GM03348 (cell line): ENCODE measurements around the gene WDR35.

Experiments
- DNase-seq: peaks from one replicate; pipeline ENCODE4 v3.0.0; 2012; ENCODE audit warnings: low spot score

WDR35 gene

DNA sequence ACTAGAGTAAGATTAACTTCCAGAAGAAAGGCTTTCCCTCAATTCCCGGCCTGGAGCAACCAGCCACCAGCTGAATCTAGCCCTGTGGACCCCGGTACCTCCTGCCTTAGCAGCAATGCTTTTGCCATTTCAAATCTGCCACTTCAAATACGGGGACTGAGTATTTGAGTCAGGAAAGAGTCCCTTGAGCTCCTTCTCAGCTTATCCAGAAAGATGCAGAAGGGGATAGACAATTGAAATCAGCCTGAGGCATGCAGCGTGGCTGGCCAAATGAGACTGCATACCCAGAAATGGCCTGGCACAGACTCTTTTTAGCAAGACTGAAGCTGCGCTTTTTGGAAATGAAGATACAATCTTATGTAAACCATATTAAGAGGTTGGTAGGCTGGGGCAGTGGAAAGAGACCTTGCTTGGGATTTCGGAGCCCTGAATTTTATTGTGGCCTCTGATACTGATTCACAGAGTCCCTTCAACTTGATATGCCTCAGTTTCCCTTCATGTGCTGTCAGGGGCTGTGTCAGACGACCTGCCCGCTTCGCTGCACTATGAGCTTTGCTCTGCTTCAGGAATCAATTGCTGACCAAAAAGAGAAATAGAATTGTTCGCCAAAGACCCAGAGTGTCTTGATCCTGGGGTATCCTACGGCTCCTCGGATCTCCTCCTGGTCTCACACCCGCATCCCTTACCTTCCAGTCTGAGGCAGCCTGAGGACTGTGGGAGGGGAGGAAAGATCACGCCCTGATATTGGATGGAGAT, 21.5 kb upstream of the WDR35 start:
- no peak for DNase-seq

DNA sequence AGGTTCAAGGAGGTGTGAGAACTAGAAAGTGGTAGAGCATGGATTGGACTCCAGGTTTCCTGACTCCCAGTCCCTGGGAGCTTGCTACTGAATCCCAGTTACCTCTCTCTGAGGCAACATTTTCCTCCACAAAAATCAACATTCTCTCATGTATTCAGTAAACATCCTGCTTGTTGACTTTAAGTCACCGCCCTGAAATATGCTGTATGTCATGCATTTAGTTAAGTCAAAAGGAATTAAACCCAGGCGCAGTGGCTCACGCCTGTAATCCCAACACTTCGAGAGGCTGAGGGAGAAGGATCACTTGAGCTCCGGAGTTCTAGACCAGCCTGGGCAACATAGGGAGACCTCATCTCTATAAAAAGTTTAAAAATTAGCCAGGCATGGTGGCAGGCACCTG, 18.8 kb upstream of the WDR35 start:
- DNase-seq = no peak

DNA sequence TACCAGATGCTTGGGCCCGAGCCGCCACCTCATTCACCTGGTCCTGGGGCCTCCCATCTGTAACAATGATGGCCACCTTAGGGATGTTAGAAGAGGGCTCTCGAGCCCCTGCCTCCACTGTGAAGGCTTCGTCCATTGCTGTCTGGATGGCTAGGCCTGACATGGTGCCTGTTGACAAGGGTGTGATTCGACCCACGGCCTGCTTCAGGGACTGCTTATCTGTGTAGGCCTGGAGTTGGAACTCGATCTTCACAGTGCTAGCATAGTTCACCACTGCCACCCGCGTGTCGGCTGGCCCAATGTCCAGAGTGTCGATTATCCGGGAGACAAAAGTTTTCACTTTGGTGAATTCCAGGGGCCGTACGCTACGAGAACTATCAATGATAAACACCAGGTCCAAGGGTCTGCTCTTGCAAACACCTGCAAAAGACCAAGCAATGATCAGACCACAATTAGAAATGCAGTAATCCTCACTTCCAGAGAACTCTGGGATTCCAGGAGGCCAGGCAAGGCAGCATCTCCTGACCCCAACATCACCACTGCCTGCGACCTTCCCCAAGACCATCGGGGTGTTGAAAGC, 16.1 kb upstream of the WDR35 start:
- no peak for DNase-seq

DNA sequence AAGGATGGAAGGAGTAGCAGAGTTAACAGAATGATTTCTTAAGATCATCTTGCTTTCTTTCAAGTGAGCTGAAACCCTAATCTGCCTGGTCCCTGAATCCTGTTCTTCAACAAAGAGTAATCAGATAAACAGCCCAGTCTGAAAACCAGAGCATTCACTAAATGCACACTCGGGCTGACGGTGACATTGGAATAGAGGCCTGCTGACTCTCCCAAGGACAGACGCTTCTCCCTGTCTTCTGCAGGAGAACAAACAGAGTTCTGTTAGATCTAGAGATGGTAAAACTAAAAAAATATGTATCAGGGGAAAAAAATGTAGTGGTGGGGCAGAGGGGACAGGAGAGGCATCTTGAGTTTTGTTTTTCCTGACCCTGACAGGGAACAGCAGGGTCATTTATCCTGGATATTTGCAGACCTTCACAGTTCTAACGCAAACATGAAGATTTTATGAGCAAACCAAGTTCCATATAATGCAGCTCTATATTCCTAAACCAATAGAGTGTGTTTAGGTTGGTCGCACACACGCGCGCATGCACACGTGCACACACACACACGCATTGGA, 15.2 kb upstream of the WDR35 start:
- DNase-seq = no peak

DNA sequence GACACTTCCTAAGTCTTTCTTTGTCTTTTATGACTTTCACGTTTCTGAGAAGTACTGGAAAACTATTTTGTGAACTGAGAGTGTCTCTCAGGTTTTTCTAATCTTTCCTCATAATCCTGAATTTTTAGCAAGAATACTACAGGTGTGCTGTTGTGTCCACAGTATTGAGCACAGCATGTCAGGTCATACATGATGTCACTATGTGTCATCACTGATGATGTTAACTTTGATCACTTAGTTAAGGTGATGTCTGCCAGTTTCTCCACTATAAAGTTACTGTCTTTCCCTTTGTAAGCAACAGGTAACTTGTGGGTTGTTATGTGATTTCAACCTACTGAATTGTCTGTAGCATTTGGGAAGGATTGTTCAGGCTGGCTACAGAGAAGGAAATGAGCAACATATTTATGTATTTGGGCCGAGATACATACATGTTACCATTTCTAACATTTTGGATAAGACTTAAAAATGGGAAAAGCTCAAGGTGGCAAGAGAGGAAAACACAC, 11.5 kb upstream of the WDR35 start:
- DNase-seq = no peak

DNA sequence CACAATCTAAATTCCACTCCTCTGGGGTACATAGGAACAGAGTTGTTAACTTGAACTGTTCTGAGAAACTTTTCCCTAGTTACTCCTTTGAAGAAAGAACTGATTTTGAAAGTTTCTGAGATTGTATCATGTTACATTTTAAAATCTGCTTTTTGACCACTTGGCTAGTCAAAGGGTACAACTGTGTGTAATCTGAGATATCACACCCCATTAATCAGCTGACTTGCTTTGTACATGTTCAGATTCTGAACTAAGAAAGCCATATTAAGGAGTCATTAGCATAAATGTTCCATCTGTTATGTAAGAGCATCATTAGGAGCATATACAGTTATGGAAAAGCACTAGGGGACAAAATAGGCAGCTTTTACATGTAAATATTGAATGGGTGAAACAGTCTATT, 3.8 kb upstream of the WDR35 start:
- DNase-seq = no peak

DNA sequence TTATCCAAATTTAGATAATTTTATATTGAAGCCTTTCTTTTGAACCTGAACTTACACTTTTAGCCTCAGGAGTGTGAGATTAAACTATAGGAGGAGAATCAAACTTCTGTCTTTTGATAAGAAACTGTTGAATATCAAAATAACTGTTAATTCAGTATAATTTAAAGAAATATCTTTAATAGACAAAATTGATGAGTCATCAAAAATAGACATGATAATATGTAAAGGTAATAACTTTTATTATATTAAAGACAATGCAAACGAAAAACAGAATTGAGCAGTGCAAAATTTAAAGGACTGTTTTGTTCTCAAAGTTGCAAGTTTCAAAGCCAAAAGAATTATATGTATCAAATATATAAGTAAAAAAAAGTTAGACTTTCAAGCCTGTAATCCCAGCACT, 2.0 kb upstream of the WDR35 start:
- DNase-seq = no peak

DNA sequence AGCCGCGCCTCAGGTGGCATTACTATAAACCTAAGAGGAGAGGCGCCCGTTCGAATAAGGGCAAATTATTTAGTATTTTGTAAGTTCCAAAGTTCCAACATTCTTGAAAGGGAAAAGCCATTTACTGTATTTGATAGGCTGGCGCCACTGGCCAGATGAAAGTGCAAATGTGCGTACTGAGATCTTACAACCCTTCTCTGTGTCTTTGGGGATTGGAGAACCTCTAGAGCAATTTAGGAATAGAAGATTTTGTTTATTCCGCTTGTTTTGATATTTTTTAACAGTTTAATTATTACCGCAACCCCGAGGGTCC, 467 bp upstream of the WDR35 start:
- no peak for DNase-seq

DNA sequence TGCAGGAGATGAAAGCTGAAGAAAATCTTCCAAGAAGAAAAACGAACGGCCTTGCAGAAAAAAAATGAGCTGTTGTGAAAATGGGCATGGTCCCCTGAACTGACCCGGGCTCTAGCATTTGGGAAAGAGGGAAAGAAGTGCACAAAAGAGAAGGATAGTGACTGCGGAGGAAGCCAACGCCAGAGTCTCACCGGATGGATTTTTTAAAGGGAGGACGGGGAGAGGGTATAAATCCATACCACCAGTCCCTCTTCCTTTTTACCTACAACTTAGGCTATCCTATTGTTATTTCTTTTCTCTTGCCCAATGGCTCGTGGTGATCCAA, 601 bp downstream of the WDR35 start:
- DNase-seq = no peak

GRCh38 chr2:19988600-19988999, 1.3 kb downstream of the WDR35 start:
- no peak for DNase-seq

DNA sequence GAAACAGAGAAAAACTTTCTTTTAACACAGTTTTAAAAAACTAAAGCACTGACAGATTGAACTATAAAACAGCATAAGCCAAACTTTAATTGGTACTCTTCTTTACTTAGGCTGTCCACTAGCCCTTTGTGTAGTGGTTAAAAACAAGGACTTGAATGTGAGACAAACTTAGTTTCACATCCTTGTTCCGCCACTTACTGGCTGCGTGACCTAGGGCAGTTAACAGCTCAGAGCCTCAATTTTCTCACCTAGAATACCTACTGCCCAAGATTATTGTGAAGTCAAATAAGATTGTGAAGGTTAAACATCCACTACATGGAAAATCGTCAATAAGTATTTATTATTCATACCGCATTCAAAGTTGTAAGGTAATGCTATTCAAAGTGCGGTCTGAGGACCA, 2.0 kb downstream of the WDR35 start:
- no peak for DNase-seq

GRCh38 chr2:19982268-19982667, 7.6 kb downstream of the WDR35 start:
- no peak for DNase-seq

DNA sequence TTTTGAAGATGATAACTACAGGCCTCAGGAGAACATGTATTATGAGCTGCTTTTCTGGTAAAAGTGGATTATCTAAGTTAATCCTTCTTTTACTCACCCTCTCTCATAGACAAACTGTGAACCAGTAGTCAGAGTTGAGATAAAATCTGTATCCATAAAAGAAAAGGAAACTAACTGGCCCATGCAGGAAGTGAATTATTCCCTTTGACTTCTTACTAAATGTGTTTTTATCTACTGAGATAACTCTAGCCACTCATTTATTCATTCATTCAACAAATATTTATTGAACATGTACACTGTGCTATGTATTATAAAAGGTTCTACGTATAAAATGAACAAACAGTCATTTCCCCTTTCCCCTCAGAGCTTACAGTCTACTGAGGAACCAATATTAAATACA, 10.0 kb downstream of the WDR35 start:
- no peak for DNase-seq

DNA sequence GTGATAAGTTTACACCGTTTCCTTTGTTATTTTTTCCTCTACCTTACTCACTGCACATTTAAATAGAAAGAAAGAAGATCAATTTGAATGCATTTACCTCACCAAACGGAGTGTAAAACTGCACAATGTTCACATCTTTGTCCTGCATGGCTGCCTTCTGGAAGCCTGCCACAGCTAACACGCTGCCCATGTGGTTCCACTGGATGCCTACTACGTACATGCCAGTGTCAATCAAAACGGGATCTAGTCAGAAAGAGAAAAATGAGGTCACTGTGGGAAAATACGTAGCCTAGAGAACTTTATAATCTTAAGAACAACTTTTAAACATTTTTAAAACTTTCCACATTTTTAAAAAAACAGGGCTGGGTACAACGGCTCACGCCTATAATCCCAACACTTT, 16.4 kb downstream of the WDR35 start:
- DNase-seq = no peak

DNA sequence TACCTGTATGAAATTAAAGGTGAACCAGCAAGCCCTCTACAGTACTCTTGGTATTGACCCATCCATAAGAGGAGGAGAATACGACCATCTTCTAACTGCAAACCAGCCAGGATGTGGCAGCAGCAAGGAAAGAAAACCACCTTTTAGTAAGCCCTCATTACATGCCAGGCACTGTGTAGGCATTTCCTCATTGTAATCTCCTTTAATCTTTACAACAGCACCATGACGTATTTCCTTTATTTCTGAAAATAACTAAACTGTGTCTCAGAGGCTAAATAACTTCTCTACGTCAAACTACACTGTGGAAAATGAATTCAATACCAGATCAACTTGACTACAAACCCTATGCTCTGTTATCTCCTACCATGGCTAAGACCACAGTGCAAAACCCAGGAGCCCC, 18.2 kb downstream of the WDR35 start:
- DNase-seq = no peak

GRCh38 chr2:19963386-19963785, 26.5 kb downstream of the WDR35 start:
- DNase-seq = no peak

GRCh38 chr2:19955544-19956422, 34.1 kb downstream of the WDR35 start:
- DNase-seq = peak; percentile 85

DNA sequence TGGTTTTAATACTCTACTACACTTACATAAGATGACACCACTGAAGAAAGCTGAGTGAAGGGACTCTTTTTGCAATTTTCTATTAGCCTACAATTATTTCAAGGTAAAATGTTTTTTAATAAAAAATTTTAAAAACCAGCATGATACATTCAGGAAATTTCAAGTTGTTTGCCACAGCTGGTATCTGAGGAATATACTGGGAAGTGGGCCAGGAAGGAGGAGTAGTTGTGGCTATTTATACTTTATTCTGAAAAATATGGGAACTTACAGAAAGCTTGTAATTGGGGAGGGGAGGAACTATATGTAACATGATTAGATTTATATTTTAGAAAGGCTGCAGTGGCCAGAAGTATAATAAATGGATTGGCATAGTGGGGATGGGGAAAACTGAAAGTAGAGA, 40.8 kb downstream of the WDR35 start:
- DNase-seq = peak; percentile 60

DNA sequence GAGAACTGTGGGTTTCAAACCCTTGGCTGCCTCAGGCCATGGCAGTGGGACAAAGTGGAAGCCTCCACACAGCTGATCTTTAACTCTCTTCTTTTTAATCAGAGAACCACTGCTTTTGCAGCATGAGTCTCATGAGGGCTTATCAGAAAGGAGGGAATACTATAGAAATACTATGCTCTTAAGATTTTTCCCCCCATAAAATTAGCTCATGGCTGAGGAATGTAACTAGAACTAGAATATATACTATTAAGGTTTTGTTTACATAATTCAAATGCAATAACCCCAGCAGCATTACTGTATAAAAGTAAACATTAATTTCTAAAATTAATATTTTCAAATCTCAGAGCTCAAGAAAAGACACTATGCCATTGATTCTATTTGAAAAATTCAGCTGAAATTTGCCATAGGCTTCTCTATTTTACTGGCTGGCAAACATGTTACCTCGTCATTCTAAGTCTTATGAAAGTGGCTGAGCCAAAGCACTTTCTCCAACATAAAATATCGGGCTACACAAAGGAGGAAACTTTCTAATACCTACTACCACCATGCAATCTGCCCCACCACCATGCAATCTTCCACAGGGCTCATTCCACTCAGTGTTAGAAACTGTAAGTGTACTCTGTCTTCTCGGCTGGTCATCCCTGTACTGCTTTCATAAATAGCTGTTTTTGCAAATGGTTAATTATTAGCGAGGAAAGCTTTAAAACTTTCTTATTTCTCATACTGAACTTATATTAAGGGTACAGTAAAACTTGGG, 42.5 kb downstream of the WDR35 start:
- no peak for DNase-seq

- no peak for DNase-seq
Measured at GRCh38 chr2:19944205-19944845, 45.6 kb downstream of the WDR35 start.

DNA sequence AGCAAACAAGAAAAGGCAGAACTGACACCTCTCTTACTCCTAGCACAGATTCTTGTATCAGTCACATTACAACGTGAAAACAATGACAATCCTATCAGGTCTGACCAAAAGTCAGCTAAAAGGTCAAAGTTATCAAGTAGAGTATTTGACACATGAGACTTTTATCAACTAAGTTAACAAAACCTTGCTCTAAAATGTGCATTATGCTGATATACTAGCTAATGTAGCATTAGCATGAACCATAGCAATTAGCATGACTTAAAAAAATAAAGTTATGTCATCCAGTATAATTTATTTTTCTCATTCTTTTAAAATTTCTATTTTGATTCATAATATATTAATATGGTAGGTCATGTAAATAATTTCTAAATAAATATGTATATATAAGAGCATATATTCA, 46.7 kb downstream of the WDR35 start:
- no peak for DNase-seq

DNA sequence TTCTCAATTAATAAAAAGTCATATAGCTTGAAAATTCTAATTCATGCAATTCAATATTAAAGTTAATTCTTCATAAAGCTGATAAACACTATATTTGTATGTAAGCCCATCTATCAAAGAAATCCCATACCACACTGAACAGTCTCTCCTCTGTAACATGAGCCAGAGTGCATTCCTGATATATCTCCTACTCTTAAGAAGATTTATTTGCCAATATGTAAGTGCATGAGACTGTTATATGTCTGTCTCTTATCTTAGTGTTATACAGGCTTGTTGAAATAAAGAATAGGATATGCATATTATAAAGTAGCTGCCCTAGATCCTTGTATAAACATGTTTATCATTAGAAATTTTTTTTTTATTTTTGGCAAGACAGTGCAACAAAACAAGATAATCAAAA, 47.7 kb downstream of the WDR35 start:
- no peak for DNase-seq
